ENCODE results near the gene ZNF445.

DNA sequence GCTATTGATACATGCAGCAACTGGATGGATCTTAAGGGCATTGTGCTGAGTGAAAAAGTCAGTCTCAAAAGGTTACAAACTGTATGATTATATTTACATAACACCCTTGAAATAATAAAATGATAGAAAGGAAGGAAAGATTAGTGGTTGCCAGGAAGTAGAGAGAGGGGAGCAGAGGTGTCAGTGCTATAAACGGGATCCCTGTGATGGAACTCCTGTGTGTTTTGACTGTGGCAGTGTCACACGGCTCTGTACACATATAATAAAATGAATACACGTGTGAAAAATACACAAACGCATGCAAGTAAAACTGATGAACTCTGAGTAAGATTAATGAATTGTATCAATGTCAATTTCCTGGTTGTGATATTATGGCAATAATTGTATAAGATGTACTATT, 78.6 kb downstream of the ZNF445 start:
- TF ChIP-seq EZH2 (IDR thresholded peaks at IDR 0.05), result no peak
- TF ChIP-seq, protein P1, sequence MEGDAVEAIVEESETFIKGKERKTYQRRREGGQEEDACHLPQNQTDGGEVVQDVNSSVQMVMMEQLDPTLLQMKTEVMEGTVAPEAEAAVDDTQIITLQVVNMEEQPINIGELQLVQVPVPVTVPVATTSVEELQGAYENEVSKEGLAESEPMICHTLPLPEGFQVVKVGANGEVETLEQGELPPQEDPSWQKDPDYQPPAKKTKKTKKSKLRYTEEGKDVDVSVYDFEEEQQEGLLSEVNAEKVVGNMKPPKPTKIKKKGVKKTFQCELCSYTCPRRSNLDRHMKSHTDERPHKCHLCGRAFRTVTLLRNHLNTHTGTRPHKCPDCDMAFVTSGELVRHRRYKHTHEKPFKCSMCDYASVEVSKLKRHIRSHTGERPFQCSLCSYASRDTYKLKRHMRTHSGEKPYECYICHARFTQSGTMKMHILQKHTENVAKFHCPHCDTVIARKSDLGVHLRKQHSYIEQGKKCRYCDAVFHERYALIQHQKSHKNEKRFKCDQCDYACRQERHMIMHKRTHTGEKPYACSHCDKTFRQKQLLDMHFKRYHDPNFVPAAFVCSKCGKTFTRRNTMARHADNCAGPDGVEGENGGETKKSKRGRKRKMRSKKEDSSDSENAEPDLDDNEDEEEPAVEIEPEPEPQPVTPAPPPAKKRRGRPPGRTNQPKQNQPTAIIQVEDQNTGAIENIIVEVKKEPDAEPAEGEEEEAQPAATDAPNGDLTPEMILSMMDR (IDR thresholded peaks at IDR 0.05), result no peak

All from neural progenitor cell (in vitro differentiated cells).